ENCODE measurements around the gene HDLBP. TPM values are rescaled to one million over a fixed set of nuclear protein-coding genes. Genes with fewer than 3 reads are reported as not detected.
A peak's percentile ranks its signal among the peaks of the same experiment; 100 is the strongest.

Gene HDLBP
- total and polyA plus RNA-seq, 2 experiments from 2014 or later = 230 to 306 TPM

DNA sequence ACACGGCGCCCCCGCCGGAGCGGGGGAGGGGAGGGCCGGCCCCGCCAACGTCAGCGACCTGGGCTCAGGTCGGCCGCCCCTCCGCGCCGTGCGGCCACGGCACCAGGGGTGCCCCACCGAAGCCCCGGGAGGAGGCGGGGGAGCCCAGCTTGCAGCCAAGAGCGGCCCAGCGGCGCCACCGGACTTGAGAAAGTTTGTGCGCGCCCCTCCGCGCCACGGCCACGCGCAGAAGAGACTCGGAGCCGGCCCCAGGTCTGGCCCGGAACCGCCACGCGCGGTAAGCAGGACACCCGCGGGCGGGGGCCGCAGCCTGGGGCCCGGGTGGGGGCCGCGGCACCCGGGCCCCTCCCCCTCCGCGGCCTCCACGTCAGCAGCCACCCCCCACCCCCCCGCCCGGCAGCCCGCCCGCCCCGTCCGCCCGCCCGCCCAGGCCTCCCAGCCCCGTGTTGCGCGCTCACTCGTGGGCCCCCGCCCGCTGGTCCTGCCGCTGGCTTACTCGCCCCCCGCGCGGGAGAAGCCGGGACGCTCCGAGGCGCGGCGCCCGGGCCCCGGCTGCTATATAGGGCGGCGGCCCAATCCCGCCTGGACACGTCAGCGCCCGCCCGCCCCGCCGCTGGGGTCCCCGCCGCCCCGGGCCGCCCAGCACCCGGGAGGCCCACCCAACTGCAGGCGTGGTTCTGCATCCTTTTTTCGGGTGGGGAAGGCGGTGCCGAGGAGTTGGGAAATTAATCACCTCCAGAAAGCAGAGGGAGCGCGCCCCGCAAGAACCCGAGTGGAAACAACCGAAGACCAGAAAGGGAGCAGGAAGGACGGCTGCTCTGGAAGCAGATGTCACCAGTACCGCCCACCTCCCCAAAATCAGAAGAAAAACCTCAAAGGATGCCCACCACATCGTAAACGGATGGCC, 42.9 kb downstream of the HDLBP start:
- H3K27me3 Mint-ChIP-seq (ENCODE audit: insufficient read depth, low read depth, poor library complexity) = peaks cover 12% of the 10 kb centered on the region
- no peak overlapping the region for H3K27ac ChIP-seq (ENCODE audit: low read depth)
- peaks cover 40% of the 10 kb centered on the region for H3K4me1 Mint-ChIP-seq
- no peak for TF ChIP-seq ZNF331 (CRISPR knock-in tag; IDR thresholded peaks at IDR 0.05; ENCODE audit: low read depth)
- no peak for TF ChIP-seq EZH2 (IDR thresholded peaks at IDR 0.05; ENCODE audit: low read depth, unreplicated experiment)
- TF ChIP-seq ZNF114 (CRISPR knock-in tag; IDR thresholded peaks at IDR 0.05) = no peak
- no peak for TF ChIP-seq NANOG (IDR thresholded peaks at IDR 0.05; ENCODE audit: borderline replicate concordance)
- no peak for TF ChIP-seq EZH2phosphoT487 (IDR thresholded peaks at IDR 0.05; ENCODE audit: unreplicated experiment)
- TF ChIP-seq, protein P1, sequence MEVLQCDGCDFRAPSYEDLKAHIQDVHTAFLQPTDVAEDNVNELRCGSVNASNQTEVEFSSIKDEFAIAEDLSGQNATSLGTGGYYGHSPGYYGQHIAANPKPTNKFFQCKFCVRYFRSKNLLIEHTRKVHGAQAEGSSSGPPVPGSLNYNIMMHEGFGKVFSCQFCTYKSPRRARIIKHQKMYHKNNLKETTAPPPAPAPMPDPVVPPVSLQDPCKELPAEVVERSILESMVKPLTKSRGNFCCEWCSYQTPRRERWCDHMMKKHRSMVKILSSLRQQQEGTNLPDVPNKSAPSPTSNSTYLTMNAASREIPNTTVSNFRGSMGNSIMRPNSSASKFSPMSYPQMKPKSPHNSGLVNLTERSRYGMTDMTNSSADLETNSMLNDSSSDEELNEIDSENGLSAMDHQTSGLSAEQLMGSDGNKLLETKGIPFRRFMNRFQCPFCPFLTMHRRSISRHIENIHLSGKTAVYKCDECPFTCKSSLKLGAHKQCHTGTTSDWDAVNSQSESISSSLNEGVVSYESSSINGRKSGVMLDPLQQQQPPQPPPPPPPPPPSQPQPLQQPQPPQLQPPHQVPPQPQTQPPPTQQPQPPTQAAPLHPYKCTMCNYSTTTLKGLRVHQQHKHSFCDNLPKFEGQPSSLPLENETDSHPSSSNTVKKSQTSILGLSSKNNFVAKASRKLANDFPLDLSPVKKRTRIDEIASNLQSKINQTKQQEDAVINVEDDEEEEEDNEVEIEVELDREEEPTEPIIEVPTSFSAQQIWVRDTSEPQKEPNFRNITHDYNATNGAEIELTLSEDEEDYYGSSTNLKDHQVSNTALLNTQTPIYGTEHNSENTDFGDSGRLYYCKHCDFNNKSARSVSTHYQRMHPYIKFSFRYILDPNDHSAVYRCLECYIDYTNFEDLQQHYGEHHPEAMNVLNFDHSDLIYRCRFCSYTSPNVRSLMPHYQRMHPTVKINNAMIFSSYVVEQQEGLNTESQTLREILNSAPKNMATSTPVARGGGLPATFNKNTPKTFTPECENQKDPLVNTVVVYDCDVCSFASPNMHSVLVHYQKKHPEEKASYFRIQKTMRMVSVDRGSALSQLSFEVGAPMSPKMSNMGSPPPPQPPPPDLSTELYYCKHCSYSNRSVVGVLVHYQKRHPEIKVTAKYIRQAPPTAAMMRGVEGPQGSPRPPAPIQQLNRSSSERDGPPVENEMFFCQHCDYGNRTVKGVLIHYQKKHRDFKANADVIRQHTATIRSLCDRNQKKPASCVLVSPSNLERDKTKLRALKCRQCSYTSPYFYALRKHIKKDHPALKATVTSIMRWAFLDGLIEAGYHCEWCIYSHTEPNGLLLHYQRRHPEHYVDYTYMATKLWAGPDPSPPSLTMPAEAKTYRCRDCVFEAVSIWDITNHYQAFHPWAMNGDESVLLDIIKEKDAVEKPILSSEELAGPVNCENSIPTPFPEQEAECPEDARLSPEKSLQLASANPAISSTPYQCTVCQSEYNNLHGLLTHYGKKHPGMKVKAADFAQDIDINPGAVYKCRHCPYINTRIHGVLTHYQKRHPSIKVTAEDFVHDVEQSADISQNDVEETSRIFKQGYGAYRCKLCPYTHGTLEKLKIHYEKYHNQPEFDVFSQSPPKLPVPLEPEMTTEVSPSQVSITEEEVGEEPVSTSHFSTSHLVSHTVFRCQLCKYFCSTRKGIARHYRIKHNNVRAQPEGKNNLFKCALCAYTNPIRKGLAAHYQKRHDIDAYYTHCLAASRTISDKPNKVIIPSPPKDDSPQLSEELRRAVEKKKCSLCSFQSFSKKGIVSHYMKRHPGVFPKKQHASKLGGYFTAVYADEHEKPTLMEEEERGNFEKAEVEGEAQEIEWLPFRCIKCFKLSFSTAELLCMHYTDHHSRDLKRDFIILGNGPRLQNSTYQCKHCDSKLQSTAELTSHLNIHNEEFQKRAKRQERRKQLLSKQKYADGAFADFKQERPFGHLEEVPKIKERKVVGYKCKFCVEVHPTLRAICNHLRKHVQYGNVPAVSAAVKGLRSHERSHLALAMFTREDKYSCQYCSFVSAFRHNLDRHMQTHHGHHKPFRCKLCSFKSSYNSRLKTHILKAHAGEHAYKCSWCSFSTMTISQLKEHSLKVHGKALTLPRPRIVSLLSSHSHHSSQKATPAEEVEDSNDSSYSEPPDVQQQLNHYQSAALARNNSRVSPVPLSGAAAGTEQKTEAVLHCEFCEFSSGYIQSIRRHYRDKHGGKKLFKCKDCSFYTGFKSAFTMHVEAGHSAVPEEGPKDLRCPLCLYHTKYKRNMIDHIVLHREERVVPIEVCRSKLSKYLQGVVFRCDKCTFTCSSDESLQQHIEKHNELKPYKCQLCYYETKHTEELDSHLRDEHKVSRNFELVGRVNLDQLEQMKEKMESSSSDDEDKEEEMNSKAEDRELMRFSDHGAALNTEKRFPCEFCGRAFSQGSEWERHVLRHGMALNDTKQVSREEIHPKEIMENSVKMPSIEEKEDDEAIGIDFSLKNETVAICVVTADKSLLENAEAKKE (CRISPR knock-in tag; IDR thresholded peaks at IDR 0.05) = no peak
- TF ChIP-seq, protein P2, sequence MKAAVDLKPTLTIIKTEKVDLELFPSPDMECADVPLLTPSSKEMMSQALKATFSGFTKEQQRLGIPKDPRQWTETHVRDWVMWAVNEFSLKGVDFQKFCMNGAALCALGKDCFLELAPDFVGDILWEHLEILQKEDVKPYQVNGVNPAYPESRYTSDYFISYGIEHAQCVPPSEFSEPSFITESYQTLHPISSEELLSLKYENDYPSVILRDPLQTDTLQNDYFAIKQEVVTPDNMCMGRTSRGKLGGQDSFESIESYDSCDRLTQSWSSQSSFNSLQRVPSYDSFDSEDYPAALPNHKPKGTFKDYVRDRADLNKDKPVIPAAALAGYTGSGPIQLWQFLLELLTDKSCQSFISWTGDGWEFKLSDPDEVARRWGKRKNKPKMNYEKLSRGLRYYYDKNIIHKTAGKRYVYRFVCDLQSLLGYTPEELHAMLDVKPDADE (IDR thresholded peaks at IDR 0.05) = no peak
- TF ChIP-seq CREB1 (CRISPR knock-in tag; IDR thresholded peaks at IDR 0.05; ENCODE audit: low read depth) = peak; percentile 63; the same call in 1 of the 2 replicates
- TF ChIP-seq, protein P3, sequence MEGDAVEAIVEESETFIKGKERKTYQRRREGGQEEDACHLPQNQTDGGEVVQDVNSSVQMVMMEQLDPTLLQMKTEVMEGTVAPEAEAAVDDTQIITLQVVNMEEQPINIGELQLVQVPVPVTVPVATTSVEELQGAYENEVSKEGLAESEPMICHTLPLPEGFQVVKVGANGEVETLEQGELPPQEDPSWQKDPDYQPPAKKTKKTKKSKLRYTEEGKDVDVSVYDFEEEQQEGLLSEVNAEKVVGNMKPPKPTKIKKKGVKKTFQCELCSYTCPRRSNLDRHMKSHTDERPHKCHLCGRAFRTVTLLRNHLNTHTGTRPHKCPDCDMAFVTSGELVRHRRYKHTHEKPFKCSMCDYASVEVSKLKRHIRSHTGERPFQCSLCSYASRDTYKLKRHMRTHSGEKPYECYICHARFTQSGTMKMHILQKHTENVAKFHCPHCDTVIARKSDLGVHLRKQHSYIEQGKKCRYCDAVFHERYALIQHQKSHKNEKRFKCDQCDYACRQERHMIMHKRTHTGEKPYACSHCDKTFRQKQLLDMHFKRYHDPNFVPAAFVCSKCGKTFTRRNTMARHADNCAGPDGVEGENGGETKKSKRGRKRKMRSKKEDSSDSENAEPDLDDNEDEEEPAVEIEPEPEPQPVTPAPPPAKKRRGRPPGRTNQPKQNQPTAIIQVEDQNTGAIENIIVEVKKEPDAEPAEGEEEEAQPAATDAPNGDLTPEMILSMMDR (conservative IDR thresholded peaks at IDR 0.05; ENCODE audit: low read depth in 2 of 2) = no peak
- peak; percentile 54; the same call in 1 of the 2 replicates for TF ChIP-seq POLR2AphosphoS5 (IDR thresholded peaks at IDR 0.05; ENCODE audit: low read depth)
- TF ChIP-seq STAT1 (IDR thresholded peaks at IDR 0.05; ENCODE audit: unreplicated experiment) = no peak
- TF ChIP-seq, protein P4, sequence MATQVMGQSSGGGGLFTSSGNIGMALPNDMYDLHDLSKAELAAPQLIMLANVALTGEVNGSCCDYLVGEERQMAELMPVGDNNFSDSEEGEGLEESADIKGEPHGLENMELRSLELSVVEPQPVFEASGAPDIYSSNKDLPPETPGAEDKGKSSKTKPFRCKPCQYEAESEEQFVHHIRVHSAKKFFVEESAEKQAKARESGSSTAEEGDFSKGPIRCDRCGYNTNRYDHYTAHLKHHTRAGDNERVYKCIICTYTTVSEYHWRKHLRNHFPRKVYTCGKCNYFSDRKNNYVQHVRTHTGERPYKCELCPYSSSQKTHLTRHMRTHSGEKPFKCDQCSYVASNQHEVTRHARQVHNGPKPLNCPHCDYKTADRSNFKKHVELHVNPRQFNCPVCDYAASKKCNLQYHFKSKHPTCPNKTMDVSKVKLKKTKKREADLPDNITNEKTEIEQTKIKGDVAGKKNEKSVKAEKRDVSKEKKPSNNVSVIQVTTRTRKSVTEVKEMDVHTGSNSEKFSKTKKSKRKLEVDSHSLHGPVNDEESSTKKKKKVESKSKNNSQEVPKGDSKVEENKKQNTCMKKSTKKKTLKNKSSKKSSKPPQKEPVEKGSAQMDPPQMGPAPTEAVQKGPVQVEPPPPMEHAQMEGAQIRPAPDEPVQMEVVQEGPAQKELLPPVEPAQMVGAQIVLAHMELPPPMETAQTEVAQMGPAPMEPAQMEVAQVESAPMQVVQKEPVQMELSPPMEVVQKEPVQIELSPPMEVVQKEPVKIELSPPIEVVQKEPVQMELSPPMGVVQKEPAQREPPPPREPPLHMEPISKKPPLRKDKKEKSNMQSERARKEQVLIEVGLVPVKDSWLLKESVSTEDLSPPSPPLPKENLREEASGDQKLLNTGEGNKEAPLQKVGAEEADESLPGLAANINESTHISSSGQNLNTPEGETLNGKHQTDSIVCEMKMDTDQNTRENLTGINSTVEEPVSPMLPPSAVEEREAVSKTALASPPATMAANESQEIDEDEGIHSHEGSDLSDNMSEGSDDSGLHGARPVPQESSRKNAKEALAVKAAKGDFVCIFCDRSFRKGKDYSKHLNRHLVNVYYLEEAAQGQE (IDR thresholded peaks at IDR 0.05; ENCODE audit: unreplicated experiment) = no peak
- H4K20me1 ChIP-seq (replicated peaks; ENCODE audit: insufficient read depth) = peaks cover 55% of the 10 kb centered on the region
- 0 out of 2 replicates have a peak, but pooled peaks cover 5% of the 10 kb centered on the region for H3F3A ChIP-seq (replicated peaks; ENCODE audit: low read depth)
- H3K4me1 ChIP-seq (ENCODE audit: insufficient read depth) = peaks cover 16% of the 10 kb centered on the region
- peak overlapping the region; percentile 74 for H3K4me3 Mint-ChIP-seq
- DNase-seq (ENCODE audit: low spot score) (peak; percentile 64), ATAC-seq (peak; percentile 75)
- peaks cover 93% of the 10 kb centered on the region for H3K79me2 ChIP-seq (replicated peaks; ENCODE audit: insufficient read depth)
- H3K9me2 ChIP-seq (ENCODE audit: insufficient read depth) = no peaks in the 10 kb centered on the region
- peak overlapping the region; percentile 90 for H3K4me2 ChIP-seq
- H3K4me3 ChIP-seq = peak overlapping the region; percentile 72
- no peak overlapping the region for H3K27ac Mint-ChIP-seq
- H3K9me3 Mint-ChIP-seq = no peaks in the 10 kb centered on the region
- no peak overlapping the region for H2AFZ ChIP-seq
- H3K36me3 ChIP-seq (ENCODE audit: insufficient read depth) = no peaks in the 10 kb centered on the region
- no peaks in the 10 kb centered on the region for H3K27me3 ChIP-seq (ENCODE audit: insufficient read depth)
- H3K36me3 Mint-ChIP-seq (ENCODE audit: low read depth) = peaks cover 13% of the 10 kb centered on the region
